ENCODE data around the gene HADHB. TPM values are rescaled to one million over a fixed set of nuclear protein-coding genes. Genes with fewer than 3 reads are reported as not detected.

HADHB gene
- total and polyA plus RNA-seq, 2 of the 13 experiments (the other 11 are each of a cell fraction or from before 2014, with no cell fraction given), result 112 to 238 TPM

DNA sequence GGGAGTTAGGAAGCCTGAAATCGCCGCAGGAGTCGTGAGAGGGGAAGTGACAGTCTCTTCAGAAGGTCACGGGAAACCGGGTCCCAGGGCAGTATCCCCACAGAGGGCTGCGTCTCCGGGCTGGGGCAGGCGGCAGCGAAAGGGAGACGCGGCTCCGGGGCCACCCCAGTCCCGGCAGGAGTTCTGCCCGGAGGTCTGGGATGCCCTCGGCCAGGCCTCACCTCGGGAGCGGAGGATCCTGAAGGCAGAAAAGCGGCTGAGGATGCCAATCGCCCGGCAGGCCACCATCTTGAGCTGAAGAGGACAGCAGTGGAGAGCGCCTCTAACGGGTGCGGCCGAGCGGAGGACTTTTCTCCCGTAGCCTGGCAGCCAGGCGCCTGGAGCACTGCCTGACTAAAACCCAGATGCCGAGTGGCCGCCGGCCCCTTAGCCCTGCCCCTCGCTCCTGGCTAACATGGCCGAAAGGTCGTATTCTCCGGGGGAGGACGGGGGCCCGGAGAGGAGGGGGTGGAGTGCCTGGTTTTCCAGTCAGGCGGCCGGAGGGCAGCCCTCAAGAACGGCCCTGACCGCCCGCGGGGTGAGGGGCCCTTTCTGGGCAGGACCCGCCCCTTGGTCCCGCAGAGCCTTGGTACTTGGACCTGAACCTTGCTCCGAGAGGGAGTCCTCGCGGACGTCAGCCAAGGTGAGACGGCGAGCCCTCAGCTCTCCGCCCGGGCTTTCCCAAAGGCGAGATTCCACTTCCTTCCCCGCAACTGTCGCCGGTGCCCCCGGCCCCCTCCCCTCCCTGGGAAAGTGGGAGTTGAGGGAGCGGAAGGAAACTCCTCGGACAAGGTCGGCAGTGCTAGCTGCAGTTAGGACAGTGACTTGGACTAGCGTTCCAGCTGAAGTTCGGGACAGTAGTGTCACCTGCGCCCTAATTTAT is at the start of gene HADHB, which contains the start of gene HADHA (continued):
- TF ChIP-seq MEF2D (CRISPR knock-in tag; IDR thresholded peaks at IDR 0.05), result peak; percentile 90; the same call in 1 of the 2 replicates
- TF ChIP-seq, protein P1, sequence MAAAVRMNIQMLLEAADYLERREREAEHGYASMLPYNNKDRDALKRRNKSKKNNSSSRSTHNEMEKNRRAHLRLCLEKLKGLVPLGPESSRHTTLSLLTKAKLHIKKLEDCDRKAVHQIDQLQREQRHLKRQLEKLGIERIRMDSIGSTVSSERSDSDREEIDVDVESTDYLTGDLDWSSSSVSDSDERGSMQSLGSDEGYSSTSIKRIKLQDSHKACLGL (CRISPR knock-in tag; IDR thresholded peaks at IDR 0.05), result peak; percentile 77; the same call in 1 of the 2 replicates
- TF ChIP-seq ZNF615 (CRISPR knock-in tag; IDR thresholded peaks at IDR 0.05; ENCODE audit: borderline replicate concordance), result 0 out of 2 replicates have a peak, but pooled peaks have one; percentile 40
- TF ChIP-seq PHF5A (CRISPR knock-in tag; IDR thresholded peaks at IDR 0.05; ENCODE audit: low read depth, unreplicated experiment), result peak; percentile 94
- no peak for TF ChIP-seq MAFK (conservative IDR thresholded peaks at IDR 0.05 in 1 of 2, IDR thresholded peaks at IDR 0.05 in 1 of 2; ENCODE audit: low read length in 2 of 2)
- TF ChIP-seq ZBTB20 (CRISPR knock-in tag; IDR thresholded peaks at IDR 0.05; ENCODE audit: borderline replicate concordance, low read depth), result peak; percentile 81; the same call in 1 of the 2 replicates
- TF ChIP-seq ZNF350 (CRISPR knock-in tag; IDR thresholded peaks at IDR 0.05; ENCODE audit: borderline replicate concordance, low read depth), result peak; percentile 70; the same call in 1 of the 2 replicates
- TF ChIP-seq, protein P2, sequence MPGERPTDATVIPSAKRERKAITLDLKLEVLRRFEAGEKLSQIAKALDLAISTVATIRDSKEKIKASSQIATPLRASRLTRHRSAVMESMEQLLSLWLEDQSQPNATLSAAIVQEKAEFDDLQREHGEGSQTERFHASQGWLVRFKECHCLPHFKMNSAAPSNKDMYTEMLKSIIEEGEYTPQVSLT (CRISPR knock-in tag; IDR thresholded peaks at IDR 0.05; ENCODE audit: borderline replicate concordance, low read depth), result 0 out of 2 replicates have a peak, but pooled peaks have one; percentile 34
- TF ChIP-seq, protein P3, sequence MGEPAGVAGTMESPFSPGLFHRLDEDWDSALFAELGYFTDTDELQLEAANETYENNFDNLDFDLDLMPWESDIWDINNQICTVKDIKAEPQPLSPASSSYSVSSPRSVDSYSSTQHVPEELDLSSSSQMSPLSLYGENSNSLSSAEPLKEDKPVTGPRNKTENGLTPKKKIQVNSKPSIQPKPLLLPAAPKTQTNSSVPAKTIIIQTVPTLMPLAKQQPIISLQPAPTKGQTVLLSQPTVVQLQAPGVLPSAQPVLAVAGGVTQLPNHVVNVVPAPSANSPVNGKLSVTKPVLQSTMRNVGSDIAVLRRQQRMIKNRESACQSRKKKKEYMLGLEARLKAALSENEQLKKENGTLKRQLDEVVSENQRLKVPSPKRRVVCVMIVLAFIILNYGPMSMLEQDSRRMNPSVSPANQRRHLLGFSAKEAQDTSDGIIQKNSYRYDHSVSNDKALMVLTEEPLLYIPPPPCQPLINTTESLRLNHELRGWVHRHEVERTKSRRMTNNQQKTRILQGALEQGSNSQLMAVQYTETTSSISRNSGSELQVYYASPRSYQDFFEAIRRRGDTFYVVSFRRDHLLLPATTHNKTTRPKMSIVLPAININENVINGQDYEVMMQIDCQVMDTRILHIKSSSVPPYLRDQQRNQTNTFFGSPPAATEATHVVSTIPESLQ (CRISPR knock-in tag; conservative IDR thresholded peaks at IDR 0.05), result peak; percentile 64; the same call in 1 of the 2 replicates
- peak; percentile 88; the same call in 1 of the 2 replicates for TF ChIP-seq ZNF724P (CRISPR knock-in tag; IDR thresholded peaks at IDR 0.05; ENCODE audit: borderline replicate concordance)
- peak; percentile 69 for TF ChIP-seq CBX1 (IDR thresholded peaks at IDR 0.05; ENCODE audit: low read depth)
- peak; percentile 57; the same call in 1 of the 2 replicates for TF ChIP-seq ZNF569 (CRISPR knock-in tag; IDR thresholded peaks at IDR 0.05; ENCODE audit: borderline replicate concordance)
- peak; percentile 84 for TF ChIP-seq NCOA2 (CRISPR knock-in tag; IDR thresholded peaks at IDR 0.05)
- TF ChIP-seq, protein P4, sequence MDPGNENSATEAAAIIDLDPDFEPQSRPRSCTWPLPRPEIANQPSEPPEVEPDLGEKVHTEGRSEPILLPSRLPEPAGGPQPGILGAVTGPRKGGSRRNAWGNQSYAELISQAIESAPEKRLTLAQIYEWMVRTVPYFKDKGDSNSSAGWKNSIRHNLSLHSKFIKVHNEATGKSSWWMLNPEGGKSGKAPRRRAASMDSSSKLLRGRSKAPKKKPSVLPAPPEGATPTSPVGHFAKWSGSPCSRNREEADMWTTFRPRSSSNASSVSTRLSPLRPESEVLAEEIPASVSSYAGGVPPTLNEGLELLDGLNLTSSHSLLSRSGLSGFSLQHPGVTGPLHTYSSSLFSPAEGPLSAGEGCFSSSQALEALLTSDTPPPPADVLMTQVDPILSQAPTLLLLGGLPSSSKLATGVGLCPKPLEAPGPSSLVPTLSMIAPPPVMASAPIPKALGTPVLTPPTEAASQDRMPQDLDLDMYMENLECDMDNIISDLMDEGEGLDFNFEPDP (CRISPR knock-in tag; conservative IDR thresholded peaks at IDR 0.05), result 0 out of 2 replicates have a peak, but pooled peaks have one; percentile 8
- TF ChIP-seq ZNF605 (CRISPR knock-in tag; IDR thresholded peaks at IDR 0.05), result peak; percentile 69
- peak; percentile 94 for TF ChIP-seq ERF (CRISPR knock-in tag; IDR thresholded peaks at IDR 0.05)
- TF ChIP-seq NR2F6 (IDR thresholded peaks at IDR 0.05), result peak; percentile 70
- TF ChIP-seq NR2F6 (CRISPR knock-in tag; IDR thresholded peaks at IDR 0.05), result peak; percentile 81
- TF ChIP-seq, protein P5, sequence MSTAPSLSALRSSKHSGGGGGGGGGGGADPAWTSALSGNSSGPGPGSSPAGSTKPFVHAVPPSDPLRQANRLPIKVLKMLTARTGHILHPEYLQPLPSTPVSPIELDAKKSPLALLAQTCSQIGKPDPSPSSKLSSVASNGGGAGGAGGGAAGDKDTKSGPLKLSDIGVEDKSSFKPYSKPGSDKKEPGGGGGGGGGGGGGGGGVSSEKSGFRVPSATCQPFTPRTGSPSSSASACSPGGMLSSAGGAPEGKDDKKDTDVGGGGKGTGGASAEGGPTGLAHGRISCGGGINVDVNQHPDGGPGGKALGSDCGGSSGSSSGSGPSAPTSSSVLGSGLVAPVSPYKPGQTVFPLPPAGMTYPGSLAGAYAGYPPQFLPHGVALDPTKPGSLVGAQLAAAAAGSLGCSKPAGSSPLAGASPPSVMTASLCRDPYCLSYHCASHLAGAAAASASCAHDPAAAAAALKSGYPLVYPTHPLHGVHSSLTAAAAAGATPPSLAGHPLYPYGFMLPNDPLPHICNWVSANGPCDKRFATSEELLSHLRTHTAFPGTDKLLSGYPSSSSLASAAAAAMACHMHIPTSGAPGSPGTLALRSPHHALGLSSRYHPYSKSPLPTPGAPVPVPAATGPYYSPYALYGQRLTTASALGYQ (CRISPR knock-in tag; IDR thresholded peaks at IDR 0.05), result peak; percentile 62; the same call in 1 of the 2 replicates
- peak; percentile 99 for TF ChIP-seq RXRA (CRISPR knock-in tag; IDR thresholded peaks at IDR 0.05)
- TF ChIP-seq SOX13 (IDR thresholded peaks at IDR 0.05), result peak; percentile 41; the same call in 1 of the 2 replicates
- TF ChIP-seq SOX13 (CRISPR knock-in tag; conservative IDR thresholded peaks at IDR 0.05 in 1 of 2, IDR thresholded peaks at IDR 0.05 in 1 of 2), result peak in 1 of 2 experiments; percentile 65; a peak in 1 of 4 replicates
